H9 (cell line): ENCODE results near the gene ARID1B. TPM values are rescaled to one million over a fixed set of nuclear protein-coding genes. Genes with fewer than 3 reads are reported as not detected.

Experiments
- DNase-seq: peaks from one replicate; pipeline ENCODE4 v3.0.0-alpha.2; 2017
- H2AFZ ChIP-seq: one replicate; pipeline ENCODE4 v1.6.1; 2013; ENCODE audit warnings: mild to moderate bottlenecking, low read length, control low read depth, moderate library complexity
- H2AK5ac ChIP-seq: 2 replicates; pipeline ENCODE4 v1.6.1; 2013; ENCODE audit warnings: low read length, control low read depth, mixed read lengths; ENCODE audit not compliant: insufficient read length
- H2BK120ac ChIP-seq: one replicate; pipeline ENCODE4 v1.6.1; 2013; ENCODE audit warnings: low read depth, mild to moderate bottlenecking, low read length, control low read depth, inconsistent platforms; ENCODE audit not compliant: poor library complexity, severe bottlenecking
- H2BK12ac ChIP-seq: 2 replicates; pipeline ENCODE4 v1.6.1; 2013; ENCODE audit warnings: low read length, control low read depth, mixed read lengths, low read depth; ENCODE audit not compliant: insufficient read length
- H2BK15ac ChIP-seq: 2 replicates; pipeline ENCODE4 v1.6.1; 2013; ENCODE audit warnings: low read depth, low read length, control low read depth
- H2BK20ac ChIP-seq: one replicate; pipeline ENCODE4 v1.6.1; 2013; ENCODE audit warnings: low read depth, mild to moderate bottlenecking, low read length, control low read depth, inconsistent platforms; ENCODE audit not compliant: poor library complexity, severe bottlenecking
- H2BK5ac ChIP-seq: 2 replicates; pipeline ENCODE4 v1.6.1; 2013; ENCODE audit warnings: low read length, control low read depth, mixed read lengths; ENCODE audit not compliant: insufficient read length
- H3K14ac ChIP-seq: 2 replicates; pipeline ENCODE4 v1.6.1; 2013; ENCODE audit warnings: low read length, control low read depth; ENCODE audit not compliant: insufficient read depth
- H3K18ac ChIP-seq: 2 replicates; pipeline ENCODE4 v1.6.1; 2013; ENCODE audit warnings: low read depth, mild to moderate bottlenecking, mixed read lengths, low read length, control low read depth; ENCODE audit not compliant: insufficient read length
- H3K23ac ChIP-seq: 2 replicates; pipeline ENCODE4 v1.6.1; 2013; ENCODE audit warnings: low read length, control low read depth, mixed read lengths, low read depth; ENCODE audit not compliant: insufficient read length
- H3K23me2 ChIP-seq: 2 replicates; pipeline ENCODE4 v1.6.1; 2013; ENCODE audit warnings: low read depth, mild to moderate bottlenecking, mixed read lengths, low read length, control low read depth; ENCODE audit not compliant: insufficient read length, poor library complexity, severe bottlenecking
- H3K27ac ChIP-seq: 2 replicates; pipeline ENCODE4 v1.5.1; 2013; ENCODE audit warnings: low read length, control low read depth, mixed read lengths, low read depth; ENCODE audit not compliant: insufficient read length
- H3K27me3 ChIP-seq: 2 replicates; pipeline ENCODE4 v1.6.1; 2013; ENCODE audit warnings: low read length, control low read depth, inconsistent platforms; ENCODE audit not compliant: insufficient read depth
- H3K4ac ChIP-seq: 2 replicates; pipeline ENCODE4 v1.6.1; 2013; ENCODE audit warnings: low read depth, mild to moderate bottlenecking, control low read depth, inconsistent platforms, low read length, moderate library complexity
- H3K4me1 ChIP-seq: 2 replicates; pipeline ENCODE4 v1.6.1; 2013; ENCODE audit warnings: low read length, control low read depth, inconsistent platforms; ENCODE audit not compliant: insufficient read depth
- H3K4me2 ChIP-seq: 2 replicates; pipeline ENCODE4 v1.6.1; 2013; ENCODE audit warnings: low read length, control low read depth, mixed read lengths; ENCODE audit not compliant: insufficient read length, insufficient read depth
- H3K56ac ChIP-seq: 2 replicates; pipeline ENCODE4 v1.6.1; 2013; ENCODE audit warnings: low read depth, mild to moderate bottlenecking, mixed read lengths, low read length, control low read depth; ENCODE audit not compliant: insufficient read length
- H3K79me1 ChIP-seq: 2 replicates; pipeline ENCODE4 v1.6.1; 2013; ENCODE audit warnings: low read depth, mild to moderate bottlenecking, moderate library complexity, low read length, control low read depth, inconsistent platforms; ENCODE audit not compliant: insufficient read depth, poor library complexity, severe bottlenecking
- H3K79me2 ChIP-seq: 2 replicates; pipeline ENCODE4 v1.6.1; 2013; ENCODE audit warnings: low read length, control low read depth, inconsistent platforms; ENCODE audit not compliant: insufficient read depth
- H3K9ac ChIP-seq: 2 replicates; pipeline ENCODE4 v1.6.1; 2013; ENCODE audit warnings: low read length, control low read depth, mixed read lengths; ENCODE audit not compliant: insufficient read length; ENCODE audit errors: extremely low read depth
- H3K9me3 ChIP-seq: one replicate; pipeline ENCODE4 v1.6.1; 2013; ENCODE audit warnings: low read depth, low read length, inconsistent platforms; ENCODE audit not compliant: control insufficient read depth
- H3T11ph ChIP-seq: one replicate; pipeline ENCODE4 v1.6.1; 2013; ENCODE audit warnings: mild to moderate bottlenecking, low read length, control low read depth, inconsistent platforms
- H4K20me1 ChIP-seq: one replicate; pipeline ENCODE4 v1.6.1; 2013; ENCODE audit not compliant: control insufficient read depth, insufficient read length, insufficient read depth
- H4K5ac ChIP-seq: 2 replicates; pipeline ENCODE4 v1.6.1; 2013; ENCODE audit warnings: low read depth, mild to moderate bottlenecking, mixed read lengths, low read length, control low read depth; ENCODE audit not compliant: insufficient read length
- H4K8ac ChIP-seq: replicated peaks from 2 replicates; pipeline ENCODE4 v1.6.1; 2013; ENCODE audit warnings: low read length, control low read depth, mixed read lengths, low read depth; ENCODE audit not compliant: insufficient read length
- H4K91ac ChIP-seq: 2 replicates; pipeline ENCODE4 v1.6.1; 2013; ENCODE audit warnings: low read depth, mild to moderate bottlenecking, moderate library complexity, mixed read lengths, low read length, control low read depth; ENCODE audit not compliant: insufficient read length
- H3K27ac Mint-ChIP-seq, 3 experiments: 2 replicates in 2 of 3; 3 replicates in 1 of 3; pipeline ENCODE4 v1.8.0; 2020 to 2021; ENCODE audit warnings: mixed read lengths in 3 of 3, mild to moderate bottlenecking in 1 of 3, moderate library complexity in 1 of 3
- H3K27me3 Mint-ChIP-seq: 2 replicates; pipeline ENCODE4 v1.8.0; 2021; ENCODE audit warnings: low read depth, mild to moderate bottlenecking, moderate library complexity, mixed read lengths
- H3K36me3 Mint-ChIP-seq, 3 experiments: 2 replicates in 2 of 3; 3 replicates in 1 of 3; pipeline ENCODE4 v1.8.0; 2020 to 2021; ENCODE audit warnings: low read depth in 3 of 3, mixed read lengths in 3 of 3; ENCODE audit not compliant: insufficient read depth in 1 of 3
- H3K4me1 Mint-ChIP-seq, 2 experiments: 2 replicates each; pipeline ENCODE4 v1.8.0; 2020; ENCODE audit warnings: mixed read lengths in 2 of 2
- H3K4me3 Mint-ChIP-seq, 2 experiments: 2 replicates in 1 of 2; 3 replicates in 1 of 2; pipeline ENCODE4 v1.8.0; 2020 to 2021; ENCODE audit warnings: mild to moderate bottlenecking in 2 of 2, mixed read lengths in 2 of 2, moderate library complexity in 1 of 2
- H3K9me3 Mint-ChIP-seq, 2 experiments: 2 replicates in 1 of 2; 3 replicates in 1 of 2; pipeline ENCODE4 v1.8.0; 2020; ENCODE audit warnings: mild to moderate bottlenecking in 2 of 2, mixed read lengths in 2 of 2, moderate library complexity in 1 of 2
- CTCF ChIP-seq: fragments of 200-600 bp; sonication (generic); conservative IDR thresholded peaks from 3 replicates; pipeline ENCODE4 v1.8.0; 2021; ENCODE audit warnings: antibody characterized with exemption, mild to moderate bottlenecking
- WGBS: extraction: QIAGEN DNeasy Blood & Tissue Kit; methylation state at CpG from one replicate; pipeline ENCODE4 v1.1.7; 2013; ENCODE audit warnings: missing lambda C conversion rate, low lambda C conversion rate, mixed read lengths; ENCODE audit not compliant: insufficient read length; ENCODE audit errors: extremely low coverage; 5-methylcytosine and 5-hydroxymethylcytosine counted together
- total RNA-seq: library from RNA; stranded (reverse); gene quantifications from 2 replicates; pipeline ENCODE4 v1.2.1, GENCODE V29; 2021

Gene ARID1B
- total RNA-seq, 1 experiment from 2014 or later: 88.2 TPM

GRCh38 chr6:157151989-157152388, 374.8 kb downstream of the ARID1B start:
- H3K27ac ChIP-seq: no peak overlapping the region
- H3K4me1 Mint-ChIP-seq: peaks cover 20 to 21% of the 10 kb centered on the region in 2 experiments

More at GRCh38 chr6:157151989-157152388, 374.8 kb downstream of the ARID1B start:
- H3K4me3 Mint-ChIP-seq: no peak overlapping the region
- H2BK12ac ChIP-seq: no peak overlapping the region
- H3K9ac ChIP-seq: no peak overlapping the region
- no peak overlapping the region for H4K5ac ChIP-seq
- H3K79me1 ChIP-seq: no peaks in the 10 kb centered on the region
- no peaks in the 10 kb centered on the region for H3K27me3 ChIP-seq
- no peak overlapping the region for H3K4ac ChIP-seq
- no peaks in the 10 kb centered on the region for H3K23me2 ChIP-seq
- H2BK20ac ChIP-seq: no peak overlapping the region
- H3K4me1 ChIP-seq: peaks cover 5% of the 10 kb centered on the region; the same call in 1 of the 2 replicates
- H3K18ac ChIP-seq: no peak overlapping the region
- no peak overlapping the region for H3T11ph ChIP-seq
- H3K4me2 ChIP-seq: no peak overlapping the region
- H3K36me3 Mint-ChIP-seq: peaks cover 15 to 39% (median 19%) of the 10 kb centered on the region in 3 experiments
- H3K56ac ChIP-seq: no peak overlapping the region
- H2BK120ac ChIP-seq: no peak overlapping the region
- no peak for TF ChIP-seq CTCF
- H4K20me1 ChIP-seq: no peaks in the 10 kb centered on the region
- H3K23ac ChIP-seq: no peak overlapping the region
- no CpG with 5 or more reads among the region's 3 CpGs for WGBS
- H2BK15ac ChIP-seq: no peak overlapping the region
- H4K8ac ChIP-seq: no peak overlapping the region
- DNase-seq: no peak
- H2BK5ac ChIP-seq: no peak overlapping the region
- peaks cover 0 to 4% of the 10 kb centered on the region in 2 experiments; a peak in 2 of 5 replicates for H3K9me3 Mint-ChIP-seq
- no peak overlapping the region for H3K14ac ChIP-seq
- H3K79me2 ChIP-seq: no peaks in the 10 kb centered on the region
- H3K27ac Mint-ChIP-seq: no peak overlapping the region; a peak in 1 of 7 replicates
- no peaks in the 10 kb centered on the region for H3K9me3 ChIP-seq
- no peak overlapping the region for H4K91ac ChIP-seq
- no peaks in the 10 kb centered on the region; the same call in 1 of the 2 replicates for H3K27me3 Mint-ChIP-seq
- no peak overlapping the region for H2AK5ac ChIP-seq
- H2AFZ ChIP-seq: no peak overlapping the region
